Motor neuron (in vitro differentiated cells): ENCODE measurements around the gene SH3D19. TPM values are rescaled to one million over a fixed set of nuclear protein-coding genes. Genes with fewer than 3 reads are reported as not detected.

Experiments used
- ATAC-seq, 8 experiments: fragments of 200-7000 bp; cut with Tn5 transposase; replicated peaks in 6 of 8; 2 replicates each; pipeline ENCODE4 v1.8.0; 2021; ENCODE audit warnings: mild to moderate bottlenecking in 8 of 8, moderate library complexity in 8 of 8
- H3K27ac ChIP-seq, 2 donors: fragments of 250-450 bp; sonication (Bioruptor Pico); 2 replicates each; pipeline ENCODE4 v1.9.0; 2021; ENCODE audit warnings: antibody characterized with exemption in 2 of 2, mild to moderate bottlenecking in 2 of 2, moderate library complexity in 1 of 2
- H3K4me1 ChIP-seq, 2 donors: fragments of 250-450 bp; sonication (Bioruptor Pico); replicated peaks in 1 of 2; 2 replicates each; pipeline ENCODE4 v1.6.1; 2021; ENCODE audit warnings: antibody characterized with exemption in 2 of 2, mild to moderate bottlenecking in 2 of 2, moderate library complexity in 1 of 2
- H3K4me3 ChIP-seq, 5 donors: fragments of 250-450 bp; sonication (Bioruptor Pico); 2 replicates each; pipeline ENCODE4 v1.9.0; 2021; ENCODE audit warnings: antibody characterized with exemption in 5 of 5, mild to moderate bottlenecking in 5 of 5, moderate library complexity in 4 of 5
- WGBS, 10 experiments: fragments of 450-650 bp; shearing (Covaris generic); methylation state at CpG; one replicate each; pipeline ENCODE4 v1.0.0; 2022; 5-methylcytosine and 5-hydroxymethylcytosine counted together
- in situ Hi-C, 9 experiments: fragments of 400-800 bp; cut with MboI; loops; one replicate each; pipeline ENCODE4 v1.15.0; 2021; ENCODE audit warnings: low sequenced_read_pairs in 9 of 9, low pct_unique_long_range_greater_than_20kb in 2 of 9; ENCODE audit not compliant: unreplicated experiment in 9 of 9
- total RNA-seq, 8 experiments: library from RNA; unstranded; fragments of 300-600 nt; gene quantifications; 2 replicates each; pipeline versions ENCODE4 v1.2.3 to v1.2.4, GENCODE V29; 2022

Gene SH3D19
- total RNA-seq, 8 experiments from 2014 or later, result 3.4 to 28.9 (median 6.8) TPM

DNA sequence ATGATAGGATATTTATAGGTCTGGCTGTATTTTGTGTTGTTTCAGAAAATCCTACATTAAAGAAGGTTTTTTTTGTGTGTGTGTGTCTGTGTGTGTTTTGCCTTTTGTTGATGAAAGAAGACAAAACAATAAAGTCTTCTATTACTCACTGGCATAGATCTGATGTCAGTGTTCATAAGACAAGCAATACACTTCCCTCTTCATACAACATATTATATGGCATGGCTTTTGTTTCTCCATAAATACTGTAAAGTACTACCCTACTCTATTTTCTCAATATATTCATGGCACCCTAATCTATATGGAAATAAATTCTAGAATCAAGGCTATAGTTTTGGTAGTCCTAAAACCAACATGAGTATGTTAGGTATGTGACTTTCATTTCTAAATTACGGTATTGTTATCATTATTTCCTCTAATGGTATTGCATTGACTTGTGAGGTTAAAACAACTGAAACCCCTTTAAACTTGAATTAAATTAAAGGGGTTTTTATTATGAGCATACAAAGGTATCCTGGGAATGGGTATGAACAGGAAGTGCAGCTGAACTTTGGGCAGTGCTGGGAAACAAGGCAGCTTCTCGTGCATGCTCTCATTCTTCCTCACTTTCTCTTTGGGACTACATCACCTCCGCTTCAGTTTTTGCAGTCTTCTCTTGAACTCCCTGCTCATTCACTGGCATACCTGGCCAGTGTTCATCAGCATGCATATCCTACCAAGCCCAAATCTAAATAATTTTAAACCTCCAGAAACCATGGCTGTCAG, 119.0 kb downstream of the SH3D19 start:
- Histone ChIP-seq H3K27ac (no peak overlapping the region), H3K4me3 (no peak overlapping the region), H3K4me1 (no peaks in the 10 kb centered on the region)
- in situ Hi-C loops, result no loop called here
- ATAC-seq, result no peak
- 0 to 100% (median 67%) methylated on average over 1 to 3 of the region's 3 CpGs; no CpG with 5 or more reads in 3 of the 10 experiments for WGBS, 10 experiments

DNA sequence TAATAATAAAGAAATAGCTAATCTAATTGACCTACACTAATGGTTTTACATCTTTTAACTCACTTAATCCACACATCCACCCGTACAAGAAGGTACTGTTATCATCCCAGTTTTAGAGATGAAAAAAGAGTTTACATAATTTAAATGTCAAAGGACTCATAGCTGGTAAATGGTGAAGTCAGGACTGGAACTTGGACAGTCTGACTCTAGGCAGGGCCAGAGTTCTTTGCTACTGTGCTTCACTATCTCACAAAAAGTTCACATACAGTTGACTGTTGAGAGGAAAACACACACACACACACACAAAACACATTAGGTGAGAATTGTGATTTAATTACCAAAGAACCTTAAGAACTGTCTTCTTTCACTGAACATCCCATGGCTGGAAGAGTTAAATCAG, 119.7 kb downstream of the SH3D19 start:
- Histone ChIP-seq H3K4me1 (no peaks in the 10 kb centered on the region), H3K4me3 (no peak overlapping the region), H3K27ac (no peak overlapping the region)
- peak in 1 of 8 experiments; percentile 22 for ATAC-seq
- 0 to 100% (median 71%) methylated on average over 1 of the region's 1 CpG; no CpG with 5 or more reads in 2 of the 10 experiments for WGBS, 10 experiments
- in situ Hi-C loops, result no loop called here

DNA sequence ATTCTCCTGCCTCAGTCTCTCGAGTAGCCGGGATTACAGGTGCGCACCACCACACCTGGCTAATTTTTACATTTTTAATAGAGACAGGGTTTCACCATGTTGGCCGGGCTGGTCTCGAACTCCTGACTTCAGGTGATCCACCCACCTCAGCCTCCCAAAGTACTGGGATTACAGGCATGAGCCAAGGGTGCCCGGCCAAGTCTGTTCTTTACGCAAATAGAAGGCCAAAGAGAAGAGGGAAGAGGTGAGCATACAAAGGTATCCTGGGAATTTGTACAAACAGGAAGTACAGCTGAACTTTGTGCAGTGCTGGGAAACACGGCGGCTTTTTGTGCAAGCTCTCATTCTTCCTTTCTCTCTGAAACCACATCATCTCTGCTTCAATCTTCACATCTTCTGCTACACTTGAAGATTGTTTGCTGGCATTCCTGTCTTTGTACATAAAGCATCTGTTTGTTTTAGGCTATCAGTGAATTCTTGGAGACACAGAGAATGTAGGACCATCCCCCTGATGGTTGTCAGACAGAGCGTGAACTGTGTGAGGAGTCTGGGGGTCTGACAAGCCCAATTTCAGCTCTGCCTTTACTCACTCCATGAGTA, 120.4 kb downstream of the SH3D19 start:
- in situ Hi-C loops, result no loop called here
- 86 to 100% (median 99%) methylated on average over 1 to 9 of the region's 10 CpGs; no CpG with 5 or more reads in 2 of the 10 experiments for WGBS, 10 experiments
- H3K27ac ChIP-seq, result no peak overlapping the region
- H3K4me1 ChIP-seq, result no peaks in the 10 kb centered on the region
- H3K4me3 ChIP-seq, result no peak overlapping the region
- peak in 1 of 8 experiments; percentile 86 for ATAC-seq

DNA sequence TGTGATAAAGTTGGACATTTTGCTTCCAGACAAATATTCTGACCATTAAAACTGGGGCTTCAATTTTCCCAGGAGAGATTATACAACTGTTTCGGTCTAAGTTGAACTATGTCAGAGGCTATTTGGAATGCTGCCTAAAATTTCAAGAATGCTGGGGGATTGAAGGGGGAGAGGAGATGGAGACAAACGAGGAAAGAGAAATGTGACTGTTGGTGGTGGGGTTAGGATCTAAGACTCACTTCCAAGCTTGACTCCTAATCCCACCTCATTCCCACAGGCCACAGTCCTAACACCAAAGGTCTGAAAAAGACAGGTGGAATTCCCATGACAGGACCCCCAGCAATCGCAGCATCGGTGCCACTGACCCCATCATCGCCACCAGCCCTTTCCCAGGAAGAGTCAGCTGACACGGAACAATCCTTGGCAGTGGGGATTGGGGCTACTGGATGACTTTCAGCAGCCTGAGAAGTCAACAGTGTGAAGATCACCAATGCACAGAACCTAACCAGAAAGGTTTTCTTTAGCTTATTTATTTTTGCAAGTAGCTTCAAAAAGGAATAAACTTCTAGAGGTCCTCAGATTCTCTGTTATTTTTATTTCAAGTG, 122.5 kb downstream of the SH3D19 start:
- no peak overlapping the region for H3K4me3 ChIP-seq
- no peak for ATAC-seq
- WGBS, 10 experiments, result 58 to 100% (median 82%) methylated on average over 1 to 6 of the region's 6 CpGs; no CpG with 5 or more reads in 2 of the 10 experiments
- H3K27ac ChIP-seq, result no peak overlapping the region
- H3K4me1 ChIP-seq, result no peaks in the 10 kb centered on the region
- in situ Hi-C loops, result no loop called here

DNA sequence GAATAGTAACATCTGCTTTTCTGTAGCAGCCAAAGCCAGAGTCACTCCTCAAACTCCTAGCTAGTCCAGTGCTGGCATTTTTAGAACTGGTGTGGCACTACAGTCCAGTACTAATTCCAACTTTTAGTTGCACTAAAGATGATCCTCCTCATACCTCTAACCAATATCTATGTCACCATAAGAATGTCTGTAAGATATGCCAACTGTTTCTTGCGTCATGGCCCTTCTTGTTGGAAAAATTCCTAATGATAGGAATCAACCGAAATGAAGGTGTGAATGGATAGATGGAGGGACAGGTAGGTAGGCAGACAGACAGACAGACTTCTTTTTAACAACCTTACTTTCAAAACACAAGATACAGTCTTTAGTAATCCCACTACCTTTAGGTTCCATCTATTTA, 123.0 kb downstream of the SH3D19 start:
- 92 to 100% (median 100%) methylated on average over 1 to 2 of the region's 2 CpGs; no CpG with 5 or more reads in 1 of the 10 experiments for WGBS, 10 experiments
- no peaks in the 10 kb centered on the region for H3K4me1 ChIP-seq
- no peak overlapping the region for H3K27ac ChIP-seq
- ATAC-seq, result no peak
- no peak overlapping the region for H3K4me3 ChIP-seq
- in situ Hi-C loops, result no loop called here

DNA sequence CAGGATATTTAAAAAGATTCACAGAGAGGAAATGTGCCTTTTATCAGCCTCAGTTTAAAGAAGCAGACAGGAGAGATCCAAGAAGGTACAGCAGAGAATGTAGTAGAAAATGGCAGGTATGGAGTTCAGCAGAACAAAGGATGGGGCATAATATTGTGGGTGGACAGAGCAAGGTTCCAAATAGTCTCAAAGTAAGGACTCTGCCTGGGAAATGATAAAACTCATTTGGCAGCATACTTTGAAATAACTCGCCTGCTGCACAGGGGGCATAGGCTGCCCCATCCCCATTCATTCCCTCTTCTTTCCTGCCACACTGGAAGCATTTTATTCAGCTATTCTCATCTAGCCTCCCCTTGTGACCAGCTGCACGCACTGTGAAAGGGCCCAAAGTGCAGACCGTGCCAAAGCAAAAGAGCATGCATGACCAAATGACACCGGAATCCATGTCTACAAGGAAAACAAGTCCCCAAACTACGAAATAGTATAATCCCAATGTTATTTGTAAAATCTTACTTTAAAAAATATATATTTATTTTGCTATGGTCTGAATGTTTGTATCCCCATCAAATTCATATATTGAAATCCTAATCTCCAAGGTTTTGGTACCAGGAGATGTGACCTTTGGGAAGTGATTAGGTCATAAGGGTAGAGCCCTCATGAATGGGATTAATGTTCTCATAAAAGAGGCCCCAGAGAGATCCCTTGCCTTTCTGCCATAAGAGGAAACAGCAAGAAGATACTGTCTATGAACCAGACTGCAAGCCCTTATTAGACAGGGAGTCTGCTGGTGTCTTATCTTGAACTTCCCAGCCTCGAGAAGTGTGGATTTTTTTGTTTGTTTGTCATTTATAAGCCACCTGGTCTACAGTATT, 125.8 kb downstream of the SH3D19 start:
- no peak for ATAC-seq
- in situ Hi-C loops, result no loop called here
- no peak overlapping the region for H3K27ac ChIP-seq
- WGBS, 10 experiments, result 46 to 100% (median 83%) methylated on average over 1 to 6 of the region's 6 CpGs; no CpG with 5 or more reads in 1 of the 10 experiments
- H3K4me3 ChIP-seq, result no peak overlapping the region
- H3K4me1 ChIP-seq, result no peaks in the 10 kb centered on the region

DNA sequence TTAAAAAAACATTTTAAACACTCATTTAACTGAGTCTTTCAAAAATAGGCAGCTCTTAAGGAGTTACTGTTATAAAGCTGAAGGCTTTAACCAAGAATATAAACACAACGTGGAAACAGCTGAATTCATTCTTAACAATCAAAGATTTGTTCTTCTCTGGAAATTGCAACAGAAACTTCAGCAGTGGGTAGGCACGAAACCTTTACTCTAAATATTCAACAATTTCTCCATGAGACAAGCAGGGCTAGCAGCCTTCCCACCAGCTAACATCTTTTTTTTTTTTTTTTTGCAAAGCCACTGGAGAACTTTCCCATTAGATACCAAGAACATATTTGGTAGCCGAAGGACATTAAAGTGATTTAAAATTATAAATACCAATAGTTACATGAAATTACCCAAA, 126.7 kb downstream of the SH3D19 start:
- Histone ChIP-seq H3K27ac (no peak overlapping the region), H3K4me3 (no peak overlapping the region), H3K4me1 (no peaks in the 10 kb centered on the region)
- in situ Hi-C loops, result no loop called here
- ATAC-seq, result no peak
- 10 to 100% (median 76%) methylated on average over 1 to 3 of the region's 3 CpGs for WGBS, 10 experiments

DNA sequence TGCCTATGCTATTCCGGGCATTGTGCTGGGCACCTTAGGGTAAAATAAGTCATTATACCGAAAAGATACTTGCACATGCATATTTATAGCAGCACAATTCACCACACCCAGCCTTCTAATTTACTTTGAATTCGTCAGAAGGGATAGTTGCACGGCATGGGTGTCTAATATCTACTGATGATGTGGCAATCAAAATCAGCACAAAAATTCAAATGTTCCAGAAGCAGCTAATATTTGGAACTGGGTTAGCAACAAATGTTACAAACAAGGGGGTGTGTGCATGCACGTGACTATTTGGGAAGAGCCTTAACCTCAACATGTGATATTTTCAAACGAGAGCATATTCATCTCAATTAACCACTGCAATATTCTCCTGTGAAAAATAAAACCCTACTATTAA, 128.2 kb downstream of the SH3D19 start:
- Histone ChIP-seq H3K4me3 (no peak overlapping the region), H3K27ac (no peak overlapping the region), H3K4me1 (no peaks in the 10 kb centered on the region)
- in situ Hi-C loops, result no loop called here
- WGBS, 10 experiments, result 0 to 100% (median 86%) methylated on average over 1 to 6 of the region's 6 CpGs
- ATAC-seq, result peak in 3 of 8 experiments; percentile 83 to 95 (median 91)

DNA sequence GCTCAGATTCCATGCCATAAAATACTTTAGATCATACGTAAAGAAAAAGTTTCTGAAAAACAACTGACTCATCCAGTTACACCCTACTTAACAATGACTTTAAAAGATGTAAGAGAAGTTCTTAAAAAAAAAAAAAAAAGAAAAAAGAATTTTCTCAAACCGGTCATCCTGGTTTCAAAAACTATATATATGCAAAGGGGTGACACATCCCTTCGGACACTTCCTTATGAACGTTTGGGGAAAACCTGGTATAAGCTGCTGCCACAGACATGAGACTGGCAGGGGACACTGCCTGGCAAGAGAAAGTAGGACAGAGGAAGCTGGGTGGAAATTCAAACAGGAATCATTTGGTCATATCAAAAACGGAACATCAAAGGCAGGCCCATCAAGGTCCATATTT, 129.6 kb downstream of the SH3D19 start:
- ATAC-seq, result peak in 2 of 8 experiments; percentile 20 to 24
- in situ Hi-C loops, result no loop called here
- WGBS, 10 experiments, result 0 to 80% (median 63%) methylated on average over 1 to 5 of the region's 5 CpGs
- no peak overlapping the region for H3K4me3 ChIP-seq
- H3K4me1 ChIP-seq, result no peaks in the 10 kb centered on the region
- no peak overlapping the region for H3K27ac ChIP-seq

DNA sequence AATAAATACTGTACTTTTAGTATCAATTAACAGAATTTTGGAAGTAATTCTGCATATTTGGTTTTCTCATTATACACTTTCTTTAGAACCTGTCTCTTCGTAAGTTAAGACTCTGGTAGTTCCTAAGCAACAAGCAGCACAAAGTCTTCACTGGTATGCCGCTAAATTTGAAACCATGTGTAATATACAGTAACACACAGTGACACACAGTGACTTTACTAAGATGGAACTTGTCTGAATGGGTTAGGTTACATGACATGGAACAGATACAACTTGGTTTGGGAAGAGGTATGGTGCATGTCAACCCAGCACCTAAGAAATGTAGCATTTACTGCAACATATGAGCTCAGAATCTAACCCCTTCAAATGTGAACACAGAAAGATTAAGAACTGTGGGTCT, 132.0 kb downstream of the SH3D19 start:
- H3K4me1 ChIP-seq, result no peaks in the 10 kb centered on the region
- 83 to 100% (median 100%) methylated on average over 1 to 2 of the region's 2 CpGs; no CpG with 5 or more reads in 1 of the 10 experiments for WGBS, 10 experiments
- no peak overlapping the region for H3K27ac ChIP-seq
- in situ Hi-C loops, result no loop called here
- no peak for ATAC-seq
- H3K4me3 ChIP-seq, result no peak overlapping the region

DNA sequence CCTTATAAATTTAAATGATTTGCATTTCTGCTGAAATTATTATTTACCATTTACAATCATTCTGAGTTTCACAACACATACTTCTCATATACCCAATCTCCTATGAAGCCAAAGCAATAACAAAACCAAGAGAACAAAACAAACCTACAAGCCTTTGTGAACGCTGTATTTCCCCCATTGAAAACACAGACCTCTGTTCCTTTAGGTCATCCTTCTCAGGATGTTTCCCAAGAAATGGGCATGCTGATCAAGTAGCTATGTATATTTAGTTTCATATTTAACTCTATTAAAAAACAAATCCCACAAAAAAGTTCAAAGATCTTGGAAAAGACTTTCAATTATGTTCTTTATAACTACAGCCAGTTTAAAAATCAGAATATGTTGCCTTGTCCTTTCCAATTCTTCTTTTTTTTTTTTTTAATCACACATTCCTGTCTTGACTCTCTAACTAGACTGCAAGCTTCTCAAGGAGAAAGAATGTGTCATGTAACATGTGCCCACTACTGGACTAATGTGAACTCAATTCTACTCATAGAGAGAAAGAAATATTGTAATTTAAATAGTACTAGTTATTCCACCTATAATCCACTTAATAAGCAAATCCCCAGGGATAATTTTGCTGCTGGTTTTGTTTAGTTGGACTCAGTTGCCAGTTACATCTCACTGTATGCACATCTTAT, 132.7 kb downstream of the SH3D19 start:
- no peak overlapping the region for H3K27ac ChIP-seq
- WGBS, 10 experiments, result 78 to 100% (median 94%) methylated on average over 1 of the region's 1 CpG; no CpG with 5 or more reads in 4 of the 10 experiments
- no peaks in the 10 kb centered on the region for H3K4me1 ChIP-seq
- no peak for ATAC-seq
- no peak overlapping the region for H3K4me3 ChIP-seq
- in situ Hi-C loops, result no loop called here
